Stimulated activated CD8-positive, alpha-beta memory T cell treated with anti-CD3 and anti-CD28 coated beads, Interleukin-15, amount 100 ng/mL, for 48 hours (primary cell): Measurements from ENCODE around the gene NSUN2.

Experiments used
- DNase-seq, 2 donors: peaks; one replicate each; pipeline ENCODE4 v3.0.0-alpha.2; 2020; ENCODE audit warnings: low read depth in 2 of 2

NSUN2 gene

DNA sequence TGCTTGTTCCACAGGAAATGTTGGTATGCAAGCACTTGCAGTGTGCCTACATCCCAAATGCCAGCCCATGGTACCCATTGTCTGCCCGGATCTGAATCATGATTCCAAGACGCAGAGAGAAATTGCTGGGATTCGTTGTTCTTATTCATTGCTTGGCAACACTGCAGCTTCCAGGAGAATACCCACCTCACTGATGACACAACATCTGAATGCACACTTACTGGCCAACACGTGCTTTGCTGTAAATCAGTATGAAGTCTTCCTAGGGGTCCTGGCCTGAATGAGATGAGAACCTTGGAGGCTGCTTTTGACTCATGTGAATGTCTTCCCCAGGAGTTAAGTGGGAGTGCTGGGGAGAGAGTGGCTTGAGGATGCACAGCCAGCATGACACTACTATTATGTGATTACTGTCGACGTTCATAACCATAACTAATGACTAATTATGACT, 12.0 kb upstream of the NSUN2 start:
- no peak for DNase-seq

DNA sequence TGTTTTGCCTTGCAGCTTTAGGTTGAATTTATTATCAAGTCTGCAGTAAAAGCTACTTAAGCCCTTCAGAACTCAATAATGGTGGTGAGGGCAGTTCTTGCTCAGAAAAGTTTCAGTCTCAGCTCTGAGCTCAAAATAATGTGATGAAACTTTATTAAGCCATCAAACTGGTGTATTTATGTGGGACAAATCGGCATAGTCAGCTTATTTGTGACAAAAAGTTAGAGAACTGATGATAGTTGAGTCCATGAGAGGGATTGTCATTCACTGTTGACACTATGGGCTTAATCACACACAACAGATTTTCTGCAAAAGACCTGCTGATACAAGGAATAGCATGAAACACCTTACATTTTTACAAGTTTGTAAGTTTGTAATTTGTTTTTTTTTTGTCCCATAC, 9.8 kb upstream of the NSUN2 start:
- no peak for DNase-seq

DNA sequence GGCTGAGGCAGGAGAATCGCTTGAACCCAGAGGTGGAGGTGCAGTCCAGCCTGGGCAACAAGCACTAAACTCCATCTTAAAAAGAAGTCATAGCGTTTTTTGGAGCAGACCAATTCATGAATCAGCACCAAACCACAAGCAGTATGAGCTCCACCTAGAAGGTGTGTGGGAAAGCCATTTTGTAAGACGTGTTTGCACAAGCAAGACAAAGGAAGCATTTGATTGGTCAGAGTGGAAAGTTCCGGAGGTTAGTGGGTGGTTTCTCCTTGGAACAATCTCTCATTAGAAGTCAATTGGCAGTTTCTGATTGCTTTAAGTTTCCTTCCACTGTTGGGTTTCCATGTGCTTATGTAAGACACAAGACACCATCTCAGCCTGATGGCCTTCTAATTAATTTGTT, 5.4 kb upstream of the NSUN2 start:
- no peak for DNase-seq

DNA sequence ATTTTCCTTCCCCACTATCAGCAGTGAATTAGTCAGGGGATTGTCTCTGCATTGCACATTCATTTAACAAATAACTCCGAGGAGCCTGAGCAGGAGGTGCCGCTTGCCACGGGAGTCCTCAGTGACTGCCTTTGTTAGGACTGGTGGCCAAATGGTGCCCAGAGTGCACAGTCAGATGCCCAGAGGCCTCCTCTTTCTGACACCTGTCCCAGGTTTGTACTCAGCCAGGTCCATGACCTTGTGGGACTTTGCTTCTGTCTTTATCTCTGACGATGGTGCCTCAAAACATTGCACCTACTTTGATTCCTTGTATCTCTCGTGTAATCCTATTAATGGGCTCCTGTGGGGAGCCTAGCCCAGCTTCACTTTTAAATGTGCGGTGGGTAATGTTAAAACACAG, 4.7 kb upstream of the NSUN2 start:
- DNase-seq = no peak

DNA sequence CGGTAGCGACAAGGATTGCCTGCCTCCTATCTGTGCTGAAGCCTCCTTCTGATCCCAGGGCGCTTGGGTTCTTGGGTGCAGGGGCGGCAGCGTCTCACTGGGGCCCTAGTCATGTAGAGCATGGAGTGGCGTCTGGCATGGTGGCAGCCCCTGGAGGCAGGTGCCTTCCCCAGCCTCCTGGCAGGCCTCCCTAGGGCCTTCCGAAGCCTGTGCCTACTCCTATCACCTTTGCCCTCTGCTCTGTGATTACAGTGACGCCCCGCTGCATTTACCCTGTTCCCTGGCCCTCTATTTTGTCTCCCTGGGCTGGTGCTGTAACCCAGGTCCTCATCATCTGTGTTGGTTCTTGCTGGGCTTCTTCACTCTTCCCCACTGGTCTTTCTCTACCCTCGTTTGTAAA, 4.2 kb upstream of the NSUN2 start:
- no peak for DNase-seq

DNA sequence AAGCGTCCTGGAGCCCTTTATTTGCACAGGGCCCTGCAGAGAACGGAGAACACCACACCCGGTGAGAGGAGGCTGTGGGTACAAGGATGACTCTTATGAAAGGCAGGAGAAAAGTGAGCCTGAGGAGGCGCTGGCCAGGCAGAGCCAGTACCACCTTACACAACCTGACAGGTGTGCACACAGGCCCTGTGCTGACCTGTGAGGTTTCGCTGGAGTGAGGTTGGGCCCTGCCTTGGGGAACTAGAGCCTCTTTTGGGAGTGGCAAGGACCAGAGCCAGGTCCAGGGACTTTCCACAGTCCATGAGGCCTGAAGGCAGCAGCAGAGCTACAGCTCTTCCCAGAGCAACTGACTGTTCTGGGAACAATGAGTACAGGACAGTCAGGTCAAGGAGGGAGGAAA, 3.4 kb upstream of the NSUN2 start:
- DNase-seq = no peak

DNA sequence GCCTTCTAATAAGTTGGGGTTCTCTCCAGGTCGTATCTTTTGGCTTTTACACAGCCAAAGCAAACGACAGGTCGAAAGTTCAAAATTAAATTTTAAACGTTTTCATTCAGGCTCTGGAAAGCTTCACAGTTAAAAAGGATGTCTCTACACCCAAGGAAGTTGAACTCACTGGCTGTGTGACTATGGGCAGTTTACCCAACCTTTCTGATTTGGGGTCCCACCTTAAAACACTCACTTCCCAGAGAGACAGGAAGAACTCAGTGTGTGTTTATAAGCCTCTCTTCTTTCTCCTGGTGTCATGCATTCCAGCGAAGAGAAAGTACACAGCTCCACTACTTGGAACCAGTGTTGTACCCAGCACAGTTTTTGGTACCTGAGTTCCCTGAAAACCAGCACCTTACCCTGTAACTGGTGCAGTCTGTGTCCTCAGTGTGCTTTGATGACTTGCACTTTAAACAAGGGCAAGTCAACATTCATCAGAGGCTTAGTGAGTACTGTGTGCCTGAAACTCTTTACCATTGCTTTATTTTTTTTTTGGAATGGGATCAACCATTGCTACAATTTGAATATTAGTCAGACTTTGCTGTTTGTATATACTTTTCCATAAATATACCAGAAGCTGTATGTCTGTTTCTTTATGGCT, 2.1 kb upstream of the NSUN2 start:
- DNase-seq = no peak

DNA sequence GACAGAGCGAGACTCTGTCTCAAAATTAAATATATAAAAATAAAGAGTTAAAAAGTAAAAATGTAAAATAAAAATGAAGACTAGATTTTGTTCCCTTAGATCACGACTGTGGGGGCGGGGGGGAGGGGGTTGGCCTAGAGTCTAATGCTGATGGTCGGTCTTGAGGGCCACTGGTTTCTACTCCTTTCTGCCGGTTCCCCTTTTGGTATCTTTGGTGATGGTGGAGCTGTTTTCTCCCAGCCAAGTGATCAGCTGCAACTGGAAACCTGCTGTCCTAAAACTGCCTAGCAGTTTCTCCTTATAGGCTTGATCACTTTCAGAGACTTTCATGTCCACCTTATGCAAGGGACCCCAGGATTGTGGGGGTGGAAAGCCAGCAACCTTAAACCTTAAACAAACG, 1.5 kb upstream of the NSUN2 start:
- DNase-seq = no peak

DNA sequence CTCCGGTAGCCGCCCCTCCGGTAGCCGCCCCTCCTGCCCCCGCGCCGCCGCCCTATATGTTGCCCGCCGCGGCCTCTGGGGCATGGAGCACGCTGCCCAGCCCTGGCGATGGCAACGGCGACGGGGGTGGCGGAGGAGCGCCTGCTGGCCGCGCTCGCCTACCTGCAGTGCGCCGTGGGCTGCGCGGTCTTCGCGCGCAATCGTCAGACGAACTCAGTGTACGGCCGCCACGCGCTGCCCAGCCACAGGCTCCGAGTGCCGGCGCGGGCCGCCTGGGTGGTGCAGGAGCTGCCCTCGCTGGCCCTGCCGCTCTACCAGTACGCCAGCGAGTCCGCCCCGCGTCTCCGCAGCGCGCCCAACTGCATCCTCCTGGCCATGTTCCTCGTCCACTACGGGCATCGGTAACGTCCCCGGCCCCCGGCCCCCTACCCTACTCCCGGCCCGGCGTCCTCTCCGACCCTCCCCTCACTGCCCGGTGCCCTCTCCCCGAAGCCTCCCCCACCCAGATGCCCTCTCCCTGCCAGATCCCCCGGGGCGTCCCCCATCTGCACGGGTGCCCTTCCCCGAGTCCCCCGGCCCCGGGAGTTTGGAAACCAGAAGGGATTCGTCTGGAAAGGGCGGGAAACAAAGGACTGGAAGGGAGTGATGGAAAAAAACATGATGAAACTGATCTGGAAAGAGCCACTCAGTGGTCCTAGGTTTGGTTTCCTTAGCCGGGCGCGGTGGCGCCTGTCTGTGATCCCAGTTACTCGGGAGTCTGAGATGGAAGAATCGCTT, 813 bp upstream of the NSUN2 start:
- no peak for DNase-seq

DNA sequence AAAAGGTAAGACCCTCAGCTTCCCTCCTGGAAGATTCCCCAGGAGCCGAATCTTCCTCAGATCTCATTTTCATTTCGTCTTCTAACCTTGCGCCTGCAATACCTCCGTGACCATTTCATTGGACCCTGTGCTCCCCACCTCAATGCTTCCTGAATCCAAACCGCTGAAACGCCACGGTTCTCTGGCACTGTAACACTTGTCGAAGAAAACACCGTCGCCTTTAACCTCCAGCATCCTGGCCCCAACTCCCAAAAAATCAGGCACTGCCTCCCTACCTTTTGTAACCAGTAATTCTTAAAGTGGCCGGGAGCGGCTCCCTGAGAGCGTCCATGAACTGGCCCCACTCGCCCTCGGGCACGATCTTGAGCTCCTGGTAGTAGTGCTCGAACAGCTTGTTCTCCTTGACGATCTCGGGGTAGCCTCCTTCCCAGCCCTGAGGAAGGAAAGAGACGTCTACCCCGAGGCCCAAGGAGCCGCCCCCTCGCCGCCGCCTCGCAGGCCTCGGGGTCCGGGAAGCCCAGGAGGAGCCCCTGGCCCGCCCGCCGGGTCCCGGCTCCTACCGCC, 438 bp downstream of the NSUN2 start:
- no peak for DNase-seq

DNA sequence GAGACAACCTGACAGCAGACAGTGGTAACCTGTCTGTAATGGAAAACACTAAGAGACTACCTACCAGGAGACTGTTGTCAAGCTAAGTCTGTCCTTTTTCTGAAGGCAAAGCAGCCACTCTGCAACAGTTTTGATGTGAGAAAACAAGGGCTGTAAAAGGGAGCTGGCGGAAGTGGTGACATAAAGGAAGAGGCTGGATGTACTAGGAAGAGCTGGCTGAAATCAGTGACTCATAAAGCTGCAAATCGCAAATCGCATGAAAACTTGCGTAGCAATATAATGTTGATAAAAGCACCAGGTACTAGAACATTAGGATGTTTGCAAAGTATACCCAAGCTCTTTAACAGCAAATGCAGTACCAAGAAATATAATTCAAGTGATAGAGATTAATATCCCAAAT, 1.4 kb downstream of the NSUN2 start:
- DNase-seq = no peak

DNA sequence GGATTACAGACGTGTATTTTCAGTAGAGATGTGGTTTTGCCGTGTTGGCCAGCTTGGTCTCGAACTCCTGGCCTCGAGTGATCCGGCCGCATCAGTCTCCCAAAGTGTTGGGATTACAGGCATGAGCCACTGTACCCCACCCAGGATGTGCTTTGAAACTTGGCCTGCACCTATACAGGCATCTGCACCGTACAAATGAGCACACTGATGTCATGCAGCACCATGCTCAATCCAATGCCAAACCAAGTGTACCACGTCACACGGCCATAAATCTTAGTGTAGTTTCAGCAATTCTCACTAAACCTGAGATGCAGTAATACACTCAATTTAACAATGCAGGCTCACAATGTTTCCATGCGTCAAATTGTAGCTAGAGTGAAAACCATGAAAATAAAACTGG, 6.3 kb downstream of the NSUN2 start:
- no peak for DNase-seq

DNA sequence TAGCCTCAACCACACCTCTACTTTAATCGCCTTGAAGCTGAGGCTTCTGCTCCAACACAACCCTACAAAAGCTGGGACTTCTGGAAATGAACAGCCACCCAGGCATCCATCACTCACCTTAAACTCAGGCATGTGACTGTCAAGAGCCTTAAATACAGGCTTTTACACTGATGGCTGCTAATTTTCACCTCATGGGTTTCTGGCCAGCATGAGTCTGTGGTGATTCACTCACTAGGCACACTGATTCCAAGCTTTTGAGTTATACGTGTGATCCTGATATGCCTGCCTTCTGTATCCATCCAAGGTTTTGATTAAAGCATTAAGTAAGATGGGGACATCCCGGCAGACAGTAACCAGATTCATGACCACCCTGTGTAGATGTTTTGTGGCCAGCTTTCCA, 8.9 kb downstream of the NSUN2 start:
- DNase-seq = no peak

DNA sequence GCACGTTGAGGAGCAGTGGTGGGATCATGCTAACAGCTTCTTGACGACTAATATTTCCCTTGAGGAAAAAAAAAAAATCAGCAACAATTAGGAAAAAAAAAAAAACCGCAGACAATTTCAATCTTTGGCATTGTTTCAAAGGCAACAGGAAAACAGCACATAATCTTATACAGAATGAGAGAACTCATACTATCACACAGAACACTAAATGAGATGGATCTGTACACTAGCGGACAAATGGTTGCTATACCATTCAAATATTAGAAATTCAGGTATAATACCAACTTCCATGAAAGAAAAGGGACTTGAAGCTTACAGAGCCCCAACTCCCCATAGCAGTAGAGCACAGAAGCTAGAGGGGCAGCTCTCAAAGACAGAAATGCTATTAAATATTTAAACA, 9.6 kb downstream of the NSUN2 start:
- no peak for DNase-seq

DNA sequence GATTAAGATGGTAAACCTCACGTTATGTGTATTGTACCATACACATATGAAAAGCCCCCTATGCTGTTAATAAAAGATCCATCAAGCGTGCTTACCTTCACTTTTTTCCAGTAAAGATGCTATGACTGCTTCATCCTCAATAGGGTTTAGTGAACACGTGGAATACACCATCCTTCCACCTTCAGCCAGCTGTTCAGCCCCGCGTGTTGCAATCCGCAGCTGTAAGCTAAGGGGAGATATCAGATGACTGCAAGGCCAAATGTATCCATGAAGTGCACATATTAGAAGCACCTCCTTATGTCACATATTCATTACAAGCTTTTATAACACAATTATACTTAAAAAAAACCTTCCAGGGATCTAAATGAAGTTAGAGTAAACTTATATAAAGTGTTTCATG, 16.2 kb downstream of the NSUN2 start:
- no peak for DNase-seq

DNA sequence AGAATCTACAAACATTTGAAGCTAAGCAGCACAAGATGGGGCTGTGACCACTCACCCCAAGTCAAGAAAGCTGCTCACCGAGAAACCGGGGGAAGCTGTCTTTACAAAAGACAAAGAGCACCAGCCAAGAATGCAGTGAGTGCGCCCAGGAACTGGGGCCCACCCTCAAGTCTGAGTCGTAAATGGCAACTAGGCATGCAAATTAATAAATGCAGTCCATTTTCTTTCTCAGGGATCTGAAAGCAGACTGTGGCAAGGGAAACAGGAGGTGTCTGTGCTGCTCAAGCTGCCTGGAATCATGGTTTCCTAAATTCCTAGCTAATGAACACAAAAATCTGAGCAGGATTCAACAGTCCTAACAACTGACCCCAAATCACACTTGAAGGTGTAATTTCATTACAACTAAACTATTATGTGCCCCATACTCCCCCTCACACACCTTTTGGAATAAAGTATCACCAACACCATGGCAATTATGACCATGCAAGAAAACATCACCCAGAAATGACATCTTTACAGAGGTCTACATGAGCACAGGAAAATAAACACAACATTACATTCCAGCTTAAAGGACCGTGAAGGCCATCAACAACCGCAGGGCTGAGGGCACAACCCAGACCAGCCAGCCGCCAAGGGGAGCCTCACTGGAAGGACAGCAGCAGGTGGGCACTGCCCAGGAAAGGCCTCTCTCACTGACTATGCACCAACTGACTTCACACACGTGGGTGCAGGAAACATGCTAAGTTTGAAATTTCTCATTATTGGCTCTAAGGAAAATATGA, 17.6 kb downstream of the NSUN2 start:
- DNase-seq = no peak

DNA sequence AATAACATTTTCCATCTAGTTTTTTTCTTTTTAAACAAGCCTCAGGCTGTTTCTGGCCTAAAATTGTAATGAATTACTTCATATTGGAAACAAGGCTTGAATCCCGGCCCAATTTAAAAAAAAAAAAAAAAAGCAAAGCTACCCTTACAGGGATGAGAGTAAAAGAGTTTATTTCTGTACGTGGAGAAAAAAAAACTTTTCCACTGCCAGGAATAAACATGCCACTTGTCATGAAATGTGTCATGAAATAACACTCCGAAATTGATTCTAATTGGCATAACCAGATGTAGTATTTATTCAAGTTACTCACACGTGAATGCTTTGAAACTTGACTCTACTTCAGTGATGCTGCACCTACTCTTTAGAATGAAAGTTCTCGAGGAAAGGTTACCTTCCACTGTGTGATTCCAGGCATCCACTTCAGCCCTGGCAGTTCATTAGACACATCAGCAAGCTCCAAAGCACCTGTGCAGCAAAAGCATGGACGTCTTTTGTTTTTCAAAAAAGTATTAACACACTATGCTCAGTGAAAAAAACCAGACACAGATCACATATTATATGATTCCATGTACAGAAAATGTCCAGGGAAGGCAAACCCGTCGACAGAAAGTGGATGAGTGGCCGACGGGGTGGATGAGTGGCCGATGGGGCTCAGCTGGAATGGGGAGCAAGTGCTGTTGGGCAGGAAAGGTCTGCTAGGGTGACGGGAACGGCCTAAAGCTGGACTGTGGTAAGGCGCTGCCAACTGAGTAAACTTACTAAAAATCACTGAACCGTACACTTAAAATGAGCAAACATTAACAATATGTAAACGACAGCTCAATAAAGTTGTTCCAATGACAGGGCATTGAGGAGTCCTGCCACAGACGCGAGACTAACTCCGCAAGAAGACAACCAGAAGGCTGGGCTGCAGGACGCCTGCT, 21.2 kb downstream of the NSUN2 start:
- no peak for DNase-seq

DNA sequence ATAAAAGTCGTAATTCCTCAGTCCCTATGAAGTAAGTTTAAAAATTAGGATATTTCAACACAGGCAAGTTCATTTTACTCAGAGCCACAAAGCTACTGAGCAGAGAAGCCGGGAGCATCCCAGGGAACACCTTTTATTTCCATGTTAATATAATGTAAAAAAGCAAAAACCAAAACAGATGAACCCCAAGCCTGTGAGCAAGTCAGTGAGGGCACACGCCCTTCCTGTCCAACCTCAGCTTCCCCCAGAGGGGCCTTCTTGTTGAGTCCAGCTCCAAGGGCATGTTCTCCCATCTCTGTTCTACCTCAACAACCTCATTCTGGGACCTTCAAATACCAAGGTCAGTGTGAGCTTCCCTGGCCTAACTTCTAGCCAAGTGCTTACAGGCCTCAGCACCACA, 24.8 kb downstream of the NSUN2 start:
- DNase-seq = no peak

DNA sequence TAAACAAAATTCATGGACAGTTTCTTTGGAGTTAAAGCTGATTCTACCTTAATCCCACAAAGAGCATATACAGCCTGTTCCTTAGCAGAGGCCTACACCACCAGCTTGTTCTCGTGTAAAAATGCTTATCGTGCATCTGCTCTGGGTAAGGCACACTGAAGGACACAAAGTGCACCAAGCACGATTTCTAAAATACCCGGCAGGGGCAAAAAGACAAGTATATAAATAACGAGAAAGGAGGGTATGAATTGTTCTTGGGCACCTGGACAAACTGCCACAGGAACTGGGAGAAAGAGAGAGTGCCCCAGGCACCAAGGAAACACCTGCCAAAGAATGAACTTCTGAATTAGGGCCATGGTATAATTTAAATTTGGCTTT, 25.3 kb downstream of the NSUN2 start:
- DNase-seq = no peak

DNA sequence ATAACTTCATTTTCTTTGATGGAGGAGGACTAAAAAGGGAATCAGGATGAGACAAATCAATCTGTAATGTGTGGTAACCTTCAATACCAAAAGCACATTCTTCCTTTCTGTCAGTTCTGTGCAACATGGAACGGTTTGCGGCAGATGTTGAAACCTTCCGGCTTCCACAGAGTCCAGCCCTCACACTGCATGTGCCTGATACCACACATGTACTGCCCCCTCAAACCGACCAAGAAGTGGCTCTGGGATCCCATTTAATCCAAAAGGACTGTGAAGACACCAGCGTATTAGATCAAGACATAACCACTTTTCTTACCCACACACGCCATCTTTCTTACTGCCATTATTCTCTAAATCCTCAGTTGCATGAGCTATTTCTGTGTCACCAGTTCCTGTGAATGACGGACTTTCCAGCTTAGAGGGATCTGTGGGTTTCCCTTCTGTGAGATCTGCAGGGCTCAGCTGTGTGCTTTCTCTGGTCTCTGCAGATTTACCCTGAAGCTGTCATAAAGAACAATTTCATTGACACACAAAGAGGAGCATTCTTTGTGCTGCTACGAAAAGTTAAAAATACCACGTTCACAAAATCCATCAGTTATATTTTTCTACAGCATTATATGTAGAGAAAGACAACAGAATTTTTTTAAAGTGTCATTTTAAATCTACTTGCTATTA, 25.8 kb downstream of the NSUN2 start:
- no peak for DNase-seq

DNA sequence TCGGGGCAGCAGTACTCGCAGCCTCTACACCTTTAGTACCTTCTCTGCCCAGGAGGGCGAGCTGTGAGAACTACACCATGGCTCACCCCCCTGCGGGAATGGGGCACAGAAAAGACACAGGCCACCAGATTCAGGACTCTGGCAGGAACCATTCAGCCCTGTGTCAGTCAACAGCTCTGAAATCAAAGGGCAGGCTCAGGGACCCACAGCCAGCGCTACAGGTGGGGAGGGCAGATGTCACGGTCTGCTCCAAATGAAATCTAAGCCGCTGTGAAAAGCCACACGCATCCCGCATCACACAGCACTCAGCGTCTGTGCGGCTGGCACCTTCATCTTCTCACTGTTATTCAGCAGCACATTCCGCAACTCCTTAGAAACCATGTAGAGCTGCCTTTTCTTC, 27.9 kb downstream of the NSUN2 start:
- DNase-seq = no peak
